LHCN-M2 (cell line): Measurements from ENCODE around the gene MYL2. TPM values are rescaled to one million over a fixed set of nuclear protein-coding genes. Genes with fewer than 3 reads are reported as not detected.
A peak's percentile ranks its signal among the peaks of the same experiment; 100 is the strongest.

Source experiments
- DNase-seq: peaks from one replicate; pipeline ENCODE4 v3.0.0-alpha.2; 2012; ENCODE audit warnings: low read depth
- total RNA-seq: library from RNA; depleted of rRNA; stranded (reverse); fragments of >200 nt; gene quantifications from 2 replicates; pipeline ENCODE4 v1.2.3, GENCODE V29; 2014

Gene MYL2
- total RNA-seq, 1 experiment from 2014 or later: not detected

GRCh38 chr12:110930348-110931314 is 10.3 kb upstream of the MYL2 start:
- no peak for DNase-seq

- DNase-seq: no peak
These were observed 9.4 kb upstream of the MYL2 start for GRCh38 chr12:110929818-110930217.

GRCh38 chr12:110928700-110929099 is 8.3 kb upstream of the MYL2 start:
- no peak for DNase-seq

GRCh38 chr12:110927546-110927945 is 7.2 kb upstream of the MYL2 start:
- no peak for DNase-seq

- DNase-seq: no peak
These were observed 3.4 kb upstream of the MYL2 start for GRCh38 chr12:110923692-110924334.

GRCh38 chr12:110923192-110923591 is 2.8 kb upstream of the MYL2 start:
- no peak for DNase-seq

- DNase-seq: no peak
These were observed 2.3 kb upstream of the MYL2 start for GRCh38 chr12:110922652-110923051.

GRCh38 chr12:110921262-110921661 is 883 bp upstream of the MYL2 start:
- DNase-seq: peak; percentile 67

- no peak for DNase-seq
These were observed 659 bp downstream of the MYL2 start for GRCh38 chr12:110919720-110920119.

- no peak for DNase-seq
These were observed 2.4 kb downstream of the MYL2 start for GRCh38 chr12:110917961-110918360.

GRCh38 chr12:110917467-110917866 is 2.9 kb downstream of the MYL2 start:
- DNase-seq: peak; percentile 66

- DNase-seq: peak; percentile 17
These were observed 4.0 kb downstream of the MYL2 start for GRCh38 chr12:110916295-110916875.

- DNase-seq: no peak
These were observed 7.0 kb downstream of the MYL2 start for GRCh38 chr12:110913119-110914056.

GRCh38 chr12:110912263-110912662 is 8.1 kb downstream of the MYL2 start:
- no peak for DNase-seq

- no peak for DNase-seq
These were observed 11.8 kb downstream of the MYL2 start for GRCh38 chr12:110908377-110909152.

- DNase-seq: no peak
These were observed 12.8 kb downstream of the MYL2 start for GRCh38 chr12:110907583-110907982.

- no peak for DNase-seq
These were observed 13.4 kb downstream of the MYL2 start for GRCh38 chr12:110906985-110907384.

- DNase-seq: no peak
These were observed 13.9 kb downstream of the MYL2 start for GRCh38 chr12:110906516-110906915.

GRCh38 chr12:110906083-110906482 is 14.3 kb downstream of the MYL2 start:
- DNase-seq: no peak

- no peak for DNase-seq
These were observed 16.9 kb downstream of the MYL2 start for GRCh38 chr12:110903511-110903910.
